K562 (cell line): Measurements from ENCODE around the gene ACER3. TPM values are rescaled to one million over a fixed set of nuclear protein-coding genes. Genes with fewer than 3 reads are reported as not detected.

Experiments used
- ATAC-seq: fragments of 200-7000 bp; cut with Tn5 transposase; 3 replicates; pipeline ENCODE4 v1.9.1; 2020; ENCODE audit warnings: moderate library complexity
- BruUV-seq: library from RNA; stranded (reverse); fragments of 400-500 nt; replicated peaks from 2 replicates; lab custom pipeline; 2021; lab: Mats Ljungman, UMichigan
- CTCF ChIA-PET: fragments of 300-600 bp; formaldehyde crosslinking; extraction: SDS; loops from one replicate; lab custom pipeline; 2021; ENCODE audit warnings: low intra/inter-chr PET ratio; lab: Yijun Ruan, JAX
- POLR2A ChIA-PET: fragments of 300-600, 350-650 bp; sonication (Branson Sonifier 250); formaldehyde crosslinking; extraction: SDS; loops from one replicate; lab custom pipeline; 2021; ENCODE audit warnings: antibody characterized with exemption, inconsistent platforms; lab: Yijun Ruan, JAX
- DNase-seq, 4 experiments: peaks; one replicate each; pipeline versions ENCODE4 v3.0.0 to v3.0.0-alpha.2; 2011 to 2018; ENCODE audit warnings: low spot score in 3 of 4, mixed read lengths in 3 of 4; ENCODE audit errors: extremely low read depth in 1 of 4
- FAIRE-seq: peaks from 2 replicates; lab custom pipeline; 2011; peaks lifted over from hg19 to GRCh38; lab: Jason Lieb, UNC
- H2AFZ ChIP-seq: 2 replicates; pipeline ENCODE4 v1.6.0; 2011; ENCODE audit warnings: low read depth, low read length, control low read depth, inconsistent platforms
- H3K27ac ChIP-seq: fragments of 200-600 bp; 3 replicates; pipeline ENCODE4 v1.8.0; 2011; ENCODE audit warnings: low read depth, mild to moderate bottlenecking, control low read depth, inconsistent platforms, low read length, moderate library complexity, mixed read lengths; ENCODE audit errors: extremely low read depth
- H3K27me3 ChIP-seq, 2 experiments: fragments of 300-600 bp in 1 of 2; 2 replicates in 1 of 2; 3 replicates in 1 of 2; pipeline versions ENCODE4 v1.6.0 to v1.8.0; 2011; ENCODE audit warnings: inconsistent platforms in 2 of 2, low read length in 2 of 2, mild to moderate bottlenecking in 1 of 2, mixed read lengths in 1 of 2, moderate library complexity in 1 of 2; ENCODE audit not compliant: control insufficient read depth in 2 of 2, insufficient read depth in 2 of 2
- H3K36me3 ChIP-seq: fragments of 300-600 bp; 3 replicates; pipeline ENCODE4 v1.8.0; 2011; ENCODE audit warnings: mild to moderate bottlenecking, low read length, inconsistent platforms; ENCODE audit not compliant: control insufficient read depth, insufficient read depth
- H3K4me1 ChIP-seq, 2 experiments: fragments of 200-600 bp in 1 of 2; replicated peaks in 1 of 2; 2 replicates in 1 of 2; 3 replicates in 1 of 2; pipeline versions ENCODE4 v1.5.1 to v1.8.0; 2011; ENCODE audit warnings: inconsistent platforms in 2 of 2, low read length in 2 of 2, mild to moderate bottlenecking in 1 of 2, mixed read lengths in 1 of 2, moderate library complexity in 1 of 2; ENCODE audit not compliant: control insufficient read depth in 2 of 2, insufficient read depth in 2 of 2
- H3K4me2 ChIP-seq: 2 replicates; pipeline ENCODE4 v1.6.1; 2011; ENCODE audit warnings: low read length, control low read depth, inconsistent platforms, mixed read lengths; ENCODE audit not compliant: insufficient read depth
- H3K4me3 ChIP-seq: fragments of 200-600 bp; sonication (generic), shearing (Covaris generic); 2 replicates; pipeline ENCODE4 v1.5.1; 2016; ENCODE audit warnings: control low read depth, inconsistent platforms
- H3K79me2 ChIP-seq: fragments of 200-600 bp; 3 replicates; pipeline ENCODE4 v1.8.0; 2011; ENCODE audit warnings: low read length, inconsistent platforms; ENCODE audit not compliant: control insufficient read depth, insufficient read depth
- H3K9ac ChIP-seq, 2 experiments: 2 replicates each; pipeline versions ENCODE4 v1.6.0 to v1.6.1; 2011; ENCODE audit warnings: low read depth in 2 of 2, low read length in 2 of 2, control low read depth in 1 of 2, inconsistent platforms in 1 of 2, mild to moderate bottlenecking in 1 of 2, mixed read lengths in 1 of 2; ENCODE audit not compliant: insufficient read depth in 1 of 2
- H3K9me1 ChIP-seq: one replicate; pipeline ENCODE4 v1.6.0; 2011; ENCODE audit warnings: inconsistent platforms, mild to moderate bottlenecking, low read length, moderate library complexity; ENCODE audit not compliant: control insufficient read depth, insufficient read depth
- H3K9me3 ChIP-seq: replicated peaks from 2 replicates; pipeline ENCODE4 v1.5.1; 2011; ENCODE audit warnings: low read depth, low read length, inconsistent platforms; ENCODE audit not compliant: control insufficient read depth, insufficient read depth
- H4K20me1 ChIP-seq: replicated peaks from 2 replicates; pipeline ENCODE4 v1.6.1; 2011; ENCODE audit warnings: low read length, inconsistent platforms, mixed read lengths; ENCODE audit not compliant: control insufficient read depth, insufficient read depth
- ARID2 ChIP-seq: fragments of 450-650 bp; IDR thresholded peaks from 2 replicates; pipeline ENCODE4 v1.6.1; 2017; ENCODE audit warnings: antibody characterized with exemption, mild to moderate bottlenecking
- BRD4 ChIP-seq: fragments of 200-600 bp; sonication (generic); IDR thresholded peaks from 2 replicates; pipeline ENCODE4 v1.6.1; 2017; ENCODE audit warnings: inconsistent platforms
- DEAF1 ChIP-seq: fragments of 450-650 bp; formaldehyde crosslinking; IDR thresholded peaks from 2 replicates; pipeline ENCODE4 v1.4.0; 2020; ENCODE audit warnings: mild to moderate bottlenecking, moderate library complexity
- ELF4 ChIP-seq: fragments of 450-650 bp; formaldehyde crosslinking; IDR thresholded peaks from 2 replicates; pipeline ENCODE4 v1.4.0; 2022; ENCODE audit warnings: missing genetic modification characterization
- EP300 ChIP-seq: IDR thresholded peaks from 2 replicates; pipeline ENCODE4 v1.6.1; 2012; ENCODE audit warnings: low read length, improper control_type of control experiment
- FOXM1 ChIP-seq, 2 experiments: fragments of 450-650 bp in 1 of 2; sonication (generic) in 1 of 2; formaldehyde crosslinking in 1 of 2; IDR thresholded peaks; 2 replicates each; pipeline versions ENCODE4 v1.6.1 to v1.9.0; 2017 to 2022; ENCODE audit warnings: low read depth in 2 of 2, mild to moderate bottlenecking in 2 of 2, missing genetic modification reagents in 1 of 2, moderate library complexity in 1 of 2
- HDAC6 ChIP-seq: IDR thresholded peaks from 2 replicates; pipeline ENCODE4 v1.6.1; 2012; ENCODE audit warnings: low read depth, mild to moderate bottlenecking, control low read depth, inconsistent platforms, low read length, moderate library complexity
- KLF16 ChIP-seq: IDR thresholded peaks from 2 replicates; pipeline ENCODE4 v1.6.1; 2016; ENCODE audit warnings: antibody characterized with exemption
- MAFF ChIP-seq: IDR thresholded peaks from 2 replicates; pipeline ENCODE4 v1.6.1; 2012; ENCODE audit warnings: low read length, improper control_type of control experiment
- MAFK ChIP-seq: IDR thresholded peaks from 2 replicates; pipeline ENCODE4 v1.6.1; 2011; ENCODE audit warnings: low read length, improper control_type of control experiment
- MAZ ChIP-seq, 2 experiments: fragments of 450-650 bp in 1 of 2; sonication (generic) in 1 of 2; formaldehyde crosslinking; IDR thresholded peaks in 1 of 2; conservative IDR thresholded peaks in 1 of 2; 2 replicates each; pipeline versions ENCODE4 v1.4.0 to v1.5.0; 2020; ENCODE audit warnings: mild to moderate bottlenecking in 1 of 2, missing genetic modification reagents in 1 of 2
- MNT ChIP-seq, 2 experiments: fragments of 450-650 bp; conservative IDR thresholded peaks; 2 replicates each; pipeline ENCODE4 v1.6.1; 2017; ENCODE audit warnings: mild to moderate bottlenecking in 2 of 2, moderate library complexity in 2 of 2
- RAD21 ChIP-seq, 2 experiments: fragments of 250-450 bp in 1 of 2; fragments of 450-650 bp in 1 of 2; sonication (Bioruptor Pico) in 1 of 2; formaldehyde crosslinking in 1 of 2; IDR thresholded peaks in 1 of 2; conservative IDR thresholded peaks in 1 of 2; 2 replicates each; pipeline versions ENCODE4 v1.4.0 to v1.8.0; 2020 to 2022; ENCODE audit warnings: mild to moderate bottlenecking in 2 of 2, moderate library complexity in 1 of 2
- SMC3 ChIP-seq: conservative IDR thresholded peaks from 2 replicates; pipeline ENCODE4 v1.6.1; 2011; ENCODE audit warnings: low read depth, low read length, improper control_type of control experiment; ENCODE audit not compliant: insufficient read depth
- ZNF3 ChIP-seq: fragments of 250-450 bp; sonication (Bioruptor Pico); IDR thresholded peaks from 2 replicates; pipeline ENCODE4 v1.5.0; 2021; ENCODE audit warnings: mild to moderate bottlenecking, moderate library complexity
- WGBS: fragments of 100-300 bp; shearing (Covaris generic); methylation state at CpG from one replicate; pipeline ENCODE4 v1.1.6; 2016; ENCODE audit warnings: low coverage, mixed read lengths; ENCODE audit not compliant: insufficient coverage; ENCODE audit errors: missing lambda C conversion rate; 5-methylcytosine and 5-hydroxymethylcytosine counted together
- in situ Hi-C: fragments of 300-500 bp; cut with MboI; formaldehyde crosslinking; loops from 4 replicates; pipeline ENCODE4 v1.15.0; 2018; ENCODE audit warnings: inconsistent platforms, mixed read lengths
- intact Hi-C: fragments of 100-400 bp; cut with micrococcal nuclease; formaldehyde crosslinking; loops from 2 replicates; pipeline ENCODE4 v1.14.2; 2022
- polyA plus RNA-seq, 8 experiments: library from polyadenylated mRNA; depleted of rRNA in 4 of 8; stranded (reverse) in 5 of 8; unstranded in 3 of 8; fragments of >200 nt; fragmentation: Nextera tagmentation in 2 of 8; fragmentation: Illumina TruSeq in 1 of 8; extraction: Ambion mirVana in 2 of 8; extraction: Trizol in 1 of 8; gene quantifications; 2 replicates each; pipeline versions ENCODE4 v1.2.1 to v1.2.3, GENCODE V29; 2011 to 2014; ENCODE audit warnings: inconsistent platforms in 1 of 8, missing spikeins in 1 of 8
- total RNA-seq, 7 experiments: library from RNA; depleted of rRNA in 6 of 7; stranded (reverse); fragments of >200 nt in 6 of 7; fragmentation: Illumina TruSeq in 2 of 7; extraction: Trizol in 2 of 7; gene quantifications; 2 replicates each; pipeline versions ENCODE4 v1.2.1 to v1.2.3, GENCODE V29; 2011 to 2021; ENCODE audit warnings: low replicate concordance in 1 of 7
- TF ChIP-seq, protein P1 (sequence below), 3 experiments: IDR thresholded peaks in 2 of 3; conservative IDR thresholded peaks in 1 of 3; 2 replicates each; pipeline ENCODE4 v1.5.1; 2011 to 2012; ENCODE audit warnings: low read length in 3 of 3, mild to moderate bottlenecking in 3 of 3, control low read depth in 2 of 3, improper control_type of control experiment in 1 of 3, inconsistent platforms in 1 of 3, low read depth in 1 of 3, mixed read lengths in 1 of 3, moderate library complexity in 1 of 3; ENCODE audit not compliant: insufficient read depth in 2 of 3

The ACER3 gene
- total and polyA plus RNA-seq, 9 of the 15 experiments (the other 6 are each of a cell fraction or from before 2014, with no cell fraction given): 2.0 to 23.8 (median 9.5) TPM

DNA sequence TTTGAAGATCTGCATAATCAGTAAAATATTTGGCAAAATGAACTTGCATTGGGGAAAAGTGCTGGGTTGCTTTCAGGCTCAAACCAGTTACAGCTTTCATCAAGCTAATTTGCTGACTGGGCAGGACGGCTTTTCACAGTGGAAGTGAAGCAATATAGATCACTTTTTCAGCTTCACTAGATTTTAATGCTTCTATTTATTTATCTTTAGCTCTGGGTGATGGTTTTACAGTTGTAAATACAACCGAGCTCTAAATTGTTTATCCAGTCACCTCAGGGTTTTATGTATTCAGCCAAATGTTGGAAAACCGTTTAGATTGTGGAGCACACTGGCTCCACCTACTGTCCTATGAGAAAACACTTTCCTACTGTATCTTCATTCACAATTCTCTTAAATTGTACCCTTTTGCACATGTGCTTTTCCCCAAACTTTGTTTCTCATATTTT is 58.2 kb downstream of the ACER3 start:
- no peaks in the 10 kb centered on the region for H4K20me1 ChIP-seq
- FAIRE-seq (peak; percentile 78), DNase-seq (peak; percentile 21 to 78 (median 40)), ATAC-seq (peak; percentile 83)
- H3K27ac ChIP-seq: peak overlapping the region; percentile 7; the same call in 2 of the 3 replicates
- no peaks in the 10 kb centered on the region for H3K36me3 ChIP-seq
- H3K4me2 ChIP-seq: no peak overlapping the region
- ChIA-PET POLR2A (interaction anchor here (1.3 kb wide), 1 partner anchor 109 kb away, joined by 4 read pairs; no protein-coding TSS in a partner anchor), CTCF (interaction anchor here (0.6 to 5.1 kb wide), 8 partner anchors 45 to 221 kb away, joined by 3 to 54 read pairs (median 6); no protein-coding TSS in a partner anchor)
- H3K9me1 ChIP-seq: no peaks in the 10 kb centered on the region
- in situ Hi-C loops: loop anchor here (5.0 kb wide), 3 partner anchors 107 to 183 kb away; partner anchors contain the start of gene OMP
- H3K4me1 ChIP-seq: peaks cover 9 to 19% of the 10 kb centered on the region in 2 experiments; a peak in 4 of 5 replicates
- intact Hi-C loops: loop anchor here (1.0 to 2.0 kb wide), 5 partner anchors 58 to 185 kb away; partner anchors contain the start of gene ACER3
- no peaks in the 10 kb centered on the region for H3K9me3 ChIP-seq
- 23% methylated on average over 3 of the region's 3 CpGs for WGBS
- no peaks in the 10 kb centered on the region for H3K79me2 ChIP-seq
- H3K4me3 ChIP-seq: no peak overlapping the region
- H2AFZ ChIP-seq: peak overlapping the region; percentile 65
- no peaks in the 10 kb centered on the region for H3K27me3 ChIP-seq
- no TSS peak for BruUV-seq
- H3K9ac ChIP-seq: peak overlapping the region in 1 of 2 experiments; percentile 25; a peak in 1 of 4 replicates
- TF ChIP-seq HDAC6 (no peak), FOXM1 (IDR thresholded peaks at IDR 0.05; ENCODE audit: low read depth) (peak; percentile 43; the same call in 1 of the 2 replicates), FOXM1 (CRISPR knock-in tag; IDR thresholded peaks at IDR 0.05; ENCODE audit: low read depth) (no peak), ARID2 (0 out of 2 replicates have a peak, but pooled peaks have one; percentile 30), ELF4 (no peak), DEAF1 (CRISPR knock-in tag) (peak; percentile 76), SMC3 (peak; percentile 53), KLF16 (peak; percentile 39; the same call in 1 of the 2 replicates), RAD21 (CRISPR knock-in tag; conservative IDR thresholded peaks at IDR 0.05 in 1 of 2, IDR thresholded peaks at IDR 0.05 in 1 of 2) (peak; percentile 77 to 88), MAZ (CRISPR knock-in tag; conservative IDR thresholded peaks at IDR 0.05 in 1 of 2, IDR thresholded peaks at IDR 0.05 in 1 of 2) (0 out of 4 replicates have a peak, but pooled peaks of 1 of the 2 experiments have one; percentile 27), EP300 (peak; percentile 17; the same call in 1 of the 2 replicates), MNT (conservative IDR thresholded peaks at IDR 0.05) (0 out of 4 replicates have a peak, but pooled peaks of 1 of the 2 experiments have one; percentile 35), MAFF (peak; percentile 96), BRD4 (no peak), ZNF3 (CRISPR knock-in tag) (no peak), MAFK (peak; percentile 95)
- TF ChIP-seq, protein P1, sequence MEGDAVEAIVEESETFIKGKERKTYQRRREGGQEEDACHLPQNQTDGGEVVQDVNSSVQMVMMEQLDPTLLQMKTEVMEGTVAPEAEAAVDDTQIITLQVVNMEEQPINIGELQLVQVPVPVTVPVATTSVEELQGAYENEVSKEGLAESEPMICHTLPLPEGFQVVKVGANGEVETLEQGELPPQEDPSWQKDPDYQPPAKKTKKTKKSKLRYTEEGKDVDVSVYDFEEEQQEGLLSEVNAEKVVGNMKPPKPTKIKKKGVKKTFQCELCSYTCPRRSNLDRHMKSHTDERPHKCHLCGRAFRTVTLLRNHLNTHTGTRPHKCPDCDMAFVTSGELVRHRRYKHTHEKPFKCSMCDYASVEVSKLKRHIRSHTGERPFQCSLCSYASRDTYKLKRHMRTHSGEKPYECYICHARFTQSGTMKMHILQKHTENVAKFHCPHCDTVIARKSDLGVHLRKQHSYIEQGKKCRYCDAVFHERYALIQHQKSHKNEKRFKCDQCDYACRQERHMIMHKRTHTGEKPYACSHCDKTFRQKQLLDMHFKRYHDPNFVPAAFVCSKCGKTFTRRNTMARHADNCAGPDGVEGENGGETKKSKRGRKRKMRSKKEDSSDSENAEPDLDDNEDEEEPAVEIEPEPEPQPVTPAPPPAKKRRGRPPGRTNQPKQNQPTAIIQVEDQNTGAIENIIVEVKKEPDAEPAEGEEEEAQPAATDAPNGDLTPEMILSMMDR (IDR thresholded peaks at IDR 0.05 in 2 of 3, conservative IDR thresholded peaks at IDR 0.05 in 1 of 3; ENCODE audit: insufficient read depth in 2 of 3, low read depth in 1 of 3, low read length in 3 of 3): peak; percentile 72 to 83 (median 76)
